Natural killer cell (primary cell): ENCODE data around the gene TMEM181. TPM values are rescaled to one million over a fixed set of nuclear protein-coding genes. Genes with fewer than 3 reads are reported as not detected.
A peak's percentile ranks its signal among the peaks of the same experiment; 100 is the strongest.

Experiments
- ATAC-seq, 3 donors: fragments of 150-1000 bp in 2 of 3; fragments of 200-7000 bp in 1 of 3; cut with Tn5 transposase; 1 replicate in 1 of 3; 2 replicates in 2 of 3; pipeline ENCODE4 v1.10.0; 2021; ENCODE audit warnings: mild to moderate bottlenecking in 2 of 3, moderate library complexity in 2 of 3
- DNase-seq, 2 donors: peaks; one replicate each; pipeline versions ENCODE4 v3.0.0 to v3.0.0-alpha.2; 2013 to 2021; ENCODE audit warnings: mixed read lengths in 1 of 2
- H3K27ac ChIP-seq: one replicate; pipeline ENCODE4 v1.5.1; 2013; ENCODE audit warnings: mild to moderate bottlenecking, low read length
- H3K27me3 ChIP-seq: one replicate; pipeline ENCODE4 v1.6.1; 2013; ENCODE audit warnings: low read length; ENCODE audit not compliant: control insufficient read depth, insufficient read depth
- H3K36me3 ChIP-seq: one replicate; pipeline ENCODE4 v1.6.1; 2013; ENCODE audit warnings: low read length; ENCODE audit not compliant: control insufficient read depth, insufficient read depth
- H3K4me1 ChIP-seq: one replicate; pipeline ENCODE4 v1.6.1; 2013; ENCODE audit warnings: low read length; ENCODE audit not compliant: control insufficient read depth, insufficient read depth
- H3K4me3 ChIP-seq: one replicate; pipeline ENCODE4 v1.5.1; 2013; ENCODE audit warnings: low read length
- H3K9me3 ChIP-seq: one replicate; pipeline ENCODE4 v1.6.1; 2013; ENCODE audit warnings: low read length; ENCODE audit not compliant: control insufficient read depth, insufficient read depth
- H3K27ac Mint-ChIP-seq, 2 donors: one replicate each; pipeline ENCODE4 v1.8.0; 2022; ENCODE audit warnings: mild to moderate bottlenecking in 2 of 2, mixed read lengths in 2 of 2, moderate library complexity in 1 of 2
- H3K27me3 Mint-ChIP-seq, 2 donors: one replicate each; pipeline ENCODE4 v1.8.0; 2022; ENCODE audit warnings: low read depth in 2 of 2, mixed read lengths in 2 of 2
- H3K36me3 Mint-ChIP-seq: one replicate; pipeline ENCODE4 v1.8.0; 2022; ENCODE audit warnings: mixed read lengths
- H3K4me1 Mint-ChIP-seq, 2 donors: one replicate each; pipeline ENCODE4 v1.8.0; 2022; ENCODE audit warnings: mixed read lengths in 2 of 2
- H3K4me3 Mint-ChIP-seq: one replicate; pipeline ENCODE4 v1.8.0; 2022; ENCODE audit warnings: mild to moderate bottlenecking, moderate library complexity, mixed read lengths
- H3K9me3 Mint-ChIP-seq, 2 donors: one replicate each; pipeline ENCODE4 v1.8.0; 2022; ENCODE audit warnings: mixed read lengths in 2 of 2
- WGBS: methylation state at CpG from one replicate; pipeline ENCODE4 v1.1.7; 2013; ENCODE audit warnings: missing lambda C conversion rate; ENCODE audit not compliant: insufficient coverage; 5-methylcytosine and 5-hydroxymethylcytosine counted together
- intact Hi-C: fragments of 100-400 bp; cut with micrococcal nuclease; formaldehyde crosslinking; loops from one replicate; pipeline ENCODE4 v1.14.2; 2022
- total RNA-seq, 4 donors: library from RNA; stranded (reverse); fragments of 120-200 nt in 1 of 4; gene quantifications; one replicate each; pipeline versions ENCODE4 v1.2.3 to v1.2.4, GENCODE V29; 2013 to 2022
- TF ChIP-seq, protein P1 (sequence below): fragments of 200-600 bp; IDR thresholded peaks from one replicate; pipeline ENCODE4 v1.8.0; 2022; ENCODE audit warnings: antibody characterized with exemption

Gene TMEM181
- total RNA-seq, 3 donors from 2014 or later (not counting 1 experiment from before 2014, with no cell fraction given) = 44.8 to 60.9 (median 45.0) TPM

DNA sequence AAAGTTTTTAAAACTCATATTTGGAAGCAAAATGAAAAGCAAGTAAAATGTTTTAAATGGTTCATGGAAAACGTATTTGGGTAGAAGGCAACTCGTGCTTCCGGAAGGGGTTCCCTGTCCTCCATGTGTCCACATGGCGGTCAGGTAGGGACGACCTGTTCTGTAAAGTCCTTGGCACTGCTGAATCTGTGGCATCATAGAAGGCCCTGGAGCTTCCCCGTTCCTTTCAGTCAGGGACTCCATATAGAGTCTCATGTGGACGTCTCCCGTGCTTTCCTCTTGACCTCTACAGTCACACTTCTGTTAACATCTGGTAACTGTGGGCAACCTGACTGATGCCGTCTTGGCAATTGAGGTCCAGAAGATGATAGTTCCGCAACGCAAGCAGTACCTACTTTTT lies 73.2 kb downstream of the TMEM181 start:
- 85% methylated on average over 11 of the region's 11 CpGs for WGBS
- peak in 1 of 3 donors; percentile 25 for ATAC-seq
- Mint-ChIP-seq H3K36me3 (peaks cover 20% of the 10 kb centered on the region), H3K4me1 (peaks cover 50 to 58% of the 10 kb centered on the region in 2 donors), H3K9me3 (no peaks in the 10 kb centered on the region), H3K4me3 (no peak overlapping the region), H3K27me3 (no peaks in the 10 kb centered on the region), H3K27ac (peak overlapping the region; percentile 71 to 91)
- intact Hi-C loops = no loop called here
- Histone ChIP-seq H3K36me3 (peaks cover 70% of the 10 kb centered on the region), H3K27ac (no peak overlapping the region), H3K27me3 (no peaks in the 10 kb centered on the region), H3K4me3 (no peak overlapping the region), H3K9me3 (no peaks in the 10 kb centered on the region), H3K4me1 (peaks cover 20% of the 10 kb centered on the region)
- no peak for DNase-seq
- TF ChIP-seq, protein P1, sequence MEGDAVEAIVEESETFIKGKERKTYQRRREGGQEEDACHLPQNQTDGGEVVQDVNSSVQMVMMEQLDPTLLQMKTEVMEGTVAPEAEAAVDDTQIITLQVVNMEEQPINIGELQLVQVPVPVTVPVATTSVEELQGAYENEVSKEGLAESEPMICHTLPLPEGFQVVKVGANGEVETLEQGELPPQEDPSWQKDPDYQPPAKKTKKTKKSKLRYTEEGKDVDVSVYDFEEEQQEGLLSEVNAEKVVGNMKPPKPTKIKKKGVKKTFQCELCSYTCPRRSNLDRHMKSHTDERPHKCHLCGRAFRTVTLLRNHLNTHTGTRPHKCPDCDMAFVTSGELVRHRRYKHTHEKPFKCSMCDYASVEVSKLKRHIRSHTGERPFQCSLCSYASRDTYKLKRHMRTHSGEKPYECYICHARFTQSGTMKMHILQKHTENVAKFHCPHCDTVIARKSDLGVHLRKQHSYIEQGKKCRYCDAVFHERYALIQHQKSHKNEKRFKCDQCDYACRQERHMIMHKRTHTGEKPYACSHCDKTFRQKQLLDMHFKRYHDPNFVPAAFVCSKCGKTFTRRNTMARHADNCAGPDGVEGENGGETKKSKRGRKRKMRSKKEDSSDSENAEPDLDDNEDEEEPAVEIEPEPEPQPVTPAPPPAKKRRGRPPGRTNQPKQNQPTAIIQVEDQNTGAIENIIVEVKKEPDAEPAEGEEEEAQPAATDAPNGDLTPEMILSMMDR = no peak

DNA sequence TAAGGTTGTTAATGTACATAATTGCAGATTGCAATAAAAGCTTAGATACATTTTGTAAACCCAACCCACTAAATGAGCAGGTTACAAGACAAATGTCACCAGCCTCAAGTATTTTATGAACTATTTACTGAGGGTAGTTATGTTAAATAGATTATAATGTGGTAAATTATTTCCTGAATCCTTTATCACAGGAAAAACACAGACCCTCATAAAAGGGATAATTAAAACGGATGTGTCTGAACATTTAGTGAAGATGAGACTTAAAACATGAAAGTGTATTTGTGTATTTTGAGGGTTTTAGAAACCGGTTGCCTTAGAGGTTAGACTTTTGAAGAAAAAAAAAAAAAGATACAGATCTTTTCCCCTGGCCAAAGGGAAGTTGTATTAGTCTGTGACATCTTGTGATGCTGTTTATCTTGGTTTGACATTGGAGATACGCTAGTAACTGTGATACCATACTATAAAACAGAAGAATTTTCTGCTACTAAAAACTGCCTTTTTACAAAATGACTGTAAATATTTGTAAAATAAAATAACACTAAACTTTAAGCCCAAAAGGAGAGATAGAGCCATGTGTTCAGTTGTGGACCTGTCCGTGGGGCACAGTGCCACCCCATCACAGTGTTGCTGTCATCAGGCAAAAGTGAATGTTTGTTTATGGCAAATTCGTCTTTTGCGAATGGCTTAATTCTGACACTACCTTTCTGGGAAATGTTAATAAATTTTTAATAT lies 75.0 kb downstream of the TMEM181 start:
- Histone ChIP-seq H3K4me1 (peaks cover 36% of the 10 kb centered on the region), H3K36me3 (peaks cover 66% of the 10 kb centered on the region), H3K4me3 (no peak overlapping the region), H3K27ac (peak overlapping the region; percentile 62), H3K9me3 (no peaks in the 10 kb centered on the region), H3K27me3 (no peaks in the 10 kb centered on the region)
- Mint-ChIP-seq H3K36me3 (peaks cover 20% of the 10 kb centered on the region), H3K4me1 (peaks cover 55 to 61% of the 10 kb centered on the region in 2 donors), H3K27ac (peak overlapping the region; percentile 80 to 91), H3K27me3 (no peaks in the 10 kb centered on the region), H3K4me3 (no peak overlapping the region), H3K9me3 (no peaks in the 10 kb centered on the region)
- WGBS = 42% methylated on average over 2 of the region's 6 CpGs
- TF ChIP-seq, protein P1 = no peak
- DNase-seq = peak in 1 of 2 donors; percentile 57
- ATAC-seq = peak in 1 of 3 donors; percentile 45
- intact Hi-C loops = no loop called here

DNA sequence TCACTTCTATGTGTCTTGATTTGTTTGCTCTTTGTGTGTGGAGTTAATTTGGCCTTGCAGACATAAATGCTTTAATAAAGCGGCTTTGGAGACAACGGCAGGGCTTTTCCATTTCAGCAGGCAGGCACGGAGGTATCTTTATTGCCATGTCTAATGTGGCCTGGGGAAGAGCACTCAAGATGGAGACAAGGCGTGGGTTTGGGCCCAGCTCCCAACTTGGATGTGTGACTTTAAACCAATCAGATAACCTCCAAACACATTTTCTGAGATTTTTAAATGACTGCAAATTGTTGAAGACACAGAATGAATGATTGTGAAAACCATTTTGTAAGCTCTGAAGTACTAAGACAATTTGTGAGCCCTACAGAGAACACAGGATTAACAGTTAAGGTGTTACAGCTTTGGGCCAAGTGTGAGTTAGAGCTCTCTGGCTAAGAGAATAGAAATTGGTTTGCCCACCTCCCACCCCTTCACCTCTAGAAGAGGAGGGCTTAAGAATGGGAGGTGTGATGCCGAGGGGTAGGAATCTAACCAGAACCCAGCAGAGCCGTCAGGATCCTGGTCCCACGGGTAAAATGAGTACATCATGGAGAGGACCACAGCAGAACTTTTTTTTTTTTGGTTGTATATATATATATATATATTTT lies 75.7 kb downstream of the TMEM181 start:
- TF ChIP-seq, protein P1 = no peak
- intact Hi-C loops = no loop called here
- Histone ChIP-seq H3K9me3 (no peaks in the 10 kb centered on the region), H3K4me3 (no peak overlapping the region), H3K27me3 (no peaks in the 10 kb centered on the region), H3K4me1 (peaks cover 42% of the 10 kb centered on the region), H3K27ac (peak overlapping the region; percentile 62), H3K36me3 (peaks cover 65% of the 10 kb centered on the region)
- ATAC-seq (peak in 1 of 3 donors; percentile 56), DNase-seq (no peak)
- H3K4me3 Mint-ChIP-seq = no peak overlapping the region
- H3K9me3 Mint-ChIP-seq = no peaks in the 10 kb centered on the region
- peak overlapping the region; percentile 80 to 91 for H3K27ac Mint-ChIP-seq
- H3K4me1 Mint-ChIP-seq = peaks cover 61 to 66% of the 10 kb centered on the region in 2 donors
- peaks cover 27% of the 10 kb centered on the region for H3K36me3 Mint-ChIP-seq
- H3K27me3 Mint-ChIP-seq = no peaks in the 10 kb centered on the region
- WGBS = 93% methylated on average over 7 of the region's 7 CpGs
